Omental fat pad (tissue), 4 donors: ENCODE measurements around the gene ENTPD8. TPM values are rescaled to one million over a fixed set of nuclear protein-coding genes. Genes with fewer than 3 reads are reported as not detected.
"Not testable (repeated sequence)": the region's sequence is repeated elsewhere in the genome, so short reads cannot be mapped to it uniquely, and the experiment has no call there.

Source experiments
- ATAC-seq: fragments of 150-250 bp; one replicate; pipeline ENCODE4 v1.9.1; 2016; ENCODE audit warnings: mild to moderate bottlenecking, moderate library complexity; ENCODE audit not compliant: low FRiP score
- DNase-seq: peaks from one replicate; pipeline ENCODE4 v3.0.0-alpha.2; 2019; ENCODE audit warnings: low spot score
- CTCF ChIP-seq, 3 donors: fragments of 450-650 bp; IDR thresholded peaks; one replicate each; pipeline ENCODE4 v1.5.1; 2016 to 2017; ENCODE audit warnings: antibody characterized with exemption in 3 of 3, mild to moderate bottlenecking in 3 of 3, moderate library complexity in 2 of 3
- total RNA-seq, 4 donors: library from RNA; depleted of rRNA; stranded (reverse); fragments of >200 nt; gene quantifications; one replicate each; pipeline ENCODE4 v1.1.0, GENCODE V29; 2016

The ENTPD8 gene
- total RNA-seq, 4 donors from 2014 or later = not detected

GRCh38 chr9:137390553-137391410 is 50.4 kb downstream of the ENTPD8 start:
- TF ChIP-seq CTCF (IDR thresholded peaks at IDR 0.05) = no peak
- DNase-seq (no peak), ATAC-seq (peak; percentile 2)

- no peak for TF ChIP-seq CTCF (IDR thresholded peaks at IDR 0.05)
- DNase-seq (no peak), ATAC-seq (no peak)
Observed at GRCh38 chr9:137389428-137389746, 51.8 kb downstream of the ENTPD8 start.

GRCh38 chr9:137388589-137389427 is 52.3 kb downstream of the ENTPD8 start:
- TF ChIP-seq CTCF (IDR thresholded peaks at IDR 0.05) = no peak
- no peak for DNase-seq
- ATAC-seq = no peak

- ATAC-seq = no peak
- TF ChIP-seq CTCF (IDR thresholded peaks at IDR 0.05) = no peak
- no peak for DNase-seq
Observed at GRCh38 chr9:137387891-137388560, 53.1 kb downstream of the ENTPD8 start.

- DNase-seq (no peak), ATAC-seq (no peak)
- TF ChIP-seq CTCF (IDR thresholded peaks at IDR 0.05) = no peak
Observed at GRCh38 chr9:137387114-137387890, 53.9 kb downstream of the ENTPD8 start.

- DNase-seq = not testable (repeated sequence)
Observed at GRCh38 chr9:137386507-137387113, 54.5 kb downstream of the ENTPD8 start.

More at GRCh38 chr9:137386507-137387113, 54.5 kb downstream of the ENTPD8 start:
- not testable (repeated sequence) for ATAC-seq
